HepG2 (cell line): Measurements from ENCODE around the gene MNX1.

Experiments
- DNMT3B ChIP-seq: conservative IDR thresholded peaks from 2 replicates; pipeline ENCODE4 v1.6.1; 2016; ENCODE audit warnings: missing biosample characterization, control low read depth
- EHMT2 ChIP-seq: fragments of 200-600 bp; sonication (generic); IDR thresholded peaks from 2 replicates; pipeline ENCODE4 v1.7.0; 2017; ENCODE audit warnings: antibody characterized with exemption, low read depth, low read length, borderline replicate concordance
- FOXP1 ChIP-seq, 2 experiments: fragments of 450-650 bp in 1 of 2; IDR thresholded peaks; 2 replicates each; pipeline ENCODE4 v1.6.1; 2017 to 2018; ENCODE audit warnings: antibody characterized with exemption in 1 of 2
- KLF9 ChIP-seq: IDR thresholded peaks from 2 replicates; pipeline ENCODE4 v1.6.1; 2016; ENCODE audit warnings: low read depth
- SMC3 ChIP-seq: IDR thresholded peaks from 2 replicates; pipeline ENCODE4 v1.6.1; 2011; ENCODE audit warnings: low read length, improper control_type of control experiment
- TBX2 ChIP-seq: sonication (generic); formaldehyde crosslinking; IDR thresholded peaks from 2 replicates; pipeline ENCODE4 v1.5.0; 2020; ENCODE audit warnings: missing genetic modification reagents, mild to moderate bottlenecking, borderline replicate concordance
- ZBTB21 ChIP-seq: sonication (generic); formaldehyde crosslinking; IDR thresholded peaks from 2 replicates; pipeline ENCODE4 v1.4.0; 2020; ENCODE audit warnings: missing genetic modification reagents
- ZFP1 ChIP-seq: IDR thresholded peaks from 2 replicates; pipeline ENCODE4 v1.6.1; 2016
- ZNF24 ChIP-seq: fragments of 450-650 bp; IDR thresholded peaks from 2 replicates; pipeline ENCODE4 v1.6.1; 2017; ENCODE audit warnings: antibody characterized with exemption, mild to moderate bottlenecking
- ZNF326 ChIP-seq: sonication (generic); formaldehyde crosslinking; IDR thresholded peaks from 2 replicates; pipeline ENCODE4 v1.4.0; 2020; ENCODE audit warnings: missing genetic modification reagents, borderline replicate concordance
- ZZZ3 ChIP-seq: sonication (generic); formaldehyde crosslinking; IDR thresholded peaks from 2 replicates; pipeline ENCODE4 v1.4.0; 2020; ENCODE audit warnings: missing genetic modification reagents, mild to moderate bottlenecking, borderline replicate concordance
- TF ChIP-seq, protein P1 (sequence below): sonication (generic); formaldehyde crosslinking; IDR thresholded peaks from 2 replicates; pipeline ENCODE4 v1.5.0; 2020; ENCODE audit warnings: mild to moderate bottlenecking, missing genetic modification reagents, moderate library complexity
- TF ChIP-seq, protein P2 (sequence below): sonication (generic); formaldehyde crosslinking; IDR thresholded peaks from 2 replicates; pipeline ENCODE4 v1.4.0; 2020; ENCODE audit warnings: missing genetic modification reagents

DNA sequence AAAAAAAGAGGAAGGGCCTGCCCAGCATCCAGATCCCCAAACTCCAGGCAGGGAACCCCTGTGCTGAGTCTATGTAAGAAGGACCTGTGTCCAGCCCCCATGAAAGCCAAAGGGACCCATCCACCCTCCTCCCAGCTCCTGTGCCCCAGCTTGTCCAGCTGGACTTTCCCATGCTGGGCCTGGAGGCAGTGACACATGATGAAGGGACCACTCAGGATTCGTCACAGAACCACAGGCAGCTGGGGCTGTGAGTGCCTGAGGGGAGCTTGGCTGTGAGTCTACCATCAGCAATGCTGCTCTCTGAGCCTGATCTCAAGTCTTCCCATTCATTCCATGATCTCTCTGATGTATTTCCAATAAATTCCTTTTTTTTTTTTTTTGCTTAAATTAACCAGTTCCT lies 36.2 kb upstream of the MNX1 start:
- TF ChIP-seq, protein P1, sequence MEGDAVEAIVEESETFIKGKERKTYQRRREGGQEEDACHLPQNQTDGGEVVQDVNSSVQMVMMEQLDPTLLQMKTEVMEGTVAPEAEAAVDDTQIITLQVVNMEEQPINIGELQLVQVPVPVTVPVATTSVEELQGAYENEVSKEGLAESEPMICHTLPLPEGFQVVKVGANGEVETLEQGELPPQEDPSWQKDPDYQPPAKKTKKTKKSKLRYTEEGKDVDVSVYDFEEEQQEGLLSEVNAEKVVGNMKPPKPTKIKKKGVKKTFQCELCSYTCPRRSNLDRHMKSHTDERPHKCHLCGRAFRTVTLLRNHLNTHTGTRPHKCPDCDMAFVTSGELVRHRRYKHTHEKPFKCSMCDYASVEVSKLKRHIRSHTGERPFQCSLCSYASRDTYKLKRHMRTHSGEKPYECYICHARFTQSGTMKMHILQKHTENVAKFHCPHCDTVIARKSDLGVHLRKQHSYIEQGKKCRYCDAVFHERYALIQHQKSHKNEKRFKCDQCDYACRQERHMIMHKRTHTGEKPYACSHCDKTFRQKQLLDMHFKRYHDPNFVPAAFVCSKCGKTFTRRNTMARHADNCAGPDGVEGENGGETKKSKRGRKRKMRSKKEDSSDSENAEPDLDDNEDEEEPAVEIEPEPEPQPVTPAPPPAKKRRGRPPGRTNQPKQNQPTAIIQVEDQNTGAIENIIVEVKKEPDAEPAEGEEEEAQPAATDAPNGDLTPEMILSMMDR (CRISPR knock-in tag): no peak
- TF ChIP-seq TBX2 (CRISPR knock-in tag) (no peak), ZFP1 (CRISPR knock-in tag) (no peak), DNMT3B (CRISPR knock-in tag) (no peak), ZNF326 (no peak), FOXP1 (IDR thresholded peaks at IDR 0.05) (no peak), FOXP1 (CRISPR knock-in tag; IDR thresholded peaks at IDR 0.05) (no peak), ZZZ3 (CRISPR knock-in tag) (no peak), ZBTB21 (CRISPR knock-in tag) (no peak), EHMT2 (no peak), SMC3 (no peak), ZNF24 (no peak), KLF9 (CRISPR knock-in tag) (no peak)
- TF ChIP-seq, protein P2, sequence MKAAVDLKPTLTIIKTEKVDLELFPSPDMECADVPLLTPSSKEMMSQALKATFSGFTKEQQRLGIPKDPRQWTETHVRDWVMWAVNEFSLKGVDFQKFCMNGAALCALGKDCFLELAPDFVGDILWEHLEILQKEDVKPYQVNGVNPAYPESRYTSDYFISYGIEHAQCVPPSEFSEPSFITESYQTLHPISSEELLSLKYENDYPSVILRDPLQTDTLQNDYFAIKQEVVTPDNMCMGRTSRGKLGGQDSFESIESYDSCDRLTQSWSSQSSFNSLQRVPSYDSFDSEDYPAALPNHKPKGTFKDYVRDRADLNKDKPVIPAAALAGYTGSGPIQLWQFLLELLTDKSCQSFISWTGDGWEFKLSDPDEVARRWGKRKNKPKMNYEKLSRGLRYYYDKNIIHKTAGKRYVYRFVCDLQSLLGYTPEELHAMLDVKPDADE (CRISPR knock-in tag): no peak
